Muscle of back (tissue), 13 donors: ENCODE results near the gene UBAP2L. TPM values are rescaled to one million over a fixed set of nuclear protein-coding genes. Genes with fewer than 3 reads are reported as not detected.
A peak's percentile ranks its signal among the peaks of the same experiment; 100 is the strongest.

Source experiments
- DNase-seq, 3 donors: peaks; one replicate each; pipeline versions ENCODE4 v3.0.0 to v3.0.0-alpha.2; 2013
- long read RNA-seq, 9 donors: transcript quantifications; one replicate each; lab custom pipeline, GENCODE V29; 2026
- polyA plus RNA-seq, 10 donors: library from polyadenylated mRNA; unstranded; fragments of 120-200 nt; gene quantifications; one replicate each; pipeline ENCODE4 v1.2.1, GENCODE V29; 2013; ENCODE audit not compliant: insufficient read length in 10 of 10

UBAP2L gene
- 100 to 1,000 TPM in 8 of 10 donors, 10 to 100 TPM in 2; 94.8 to 131 (median 111) TPM for polyA plus RNA-seq
- long read RNA-seq, donor 1, partial matches to known transcripts, result 35 of 36 reads
- long read RNA-seq, donor 1, other reads (novel, unspliced or antisense), result 0 of 36 reads
- long read RNA-seq, donor 2, partial matches to known transcripts, result 7 of 9 reads
- long read RNA-seq, donor 2, other reads (novel, unspliced or antisense), result 0 of 9 reads
- long read RNA-seq, donor 3, result 0 reads
- long read RNA-seq, donor 4, partial matches to known transcripts, result 29 of 29 reads
- long read RNA-seq, donor 4, other reads (novel, unspliced or antisense), result 0 of 29 reads
- long read RNA-seq, donor 5, partial matches to known transcripts, result 48 of 55 reads
- long read RNA-seq, donor 5, other reads (novel, unspliced or antisense), result 0 of 55 reads
- long read RNA-seq, donor 6, partial matches to known transcripts, result 57 of 57 reads
- long read RNA-seq, donor 6, other reads (novel, unspliced or antisense), result 0 of 57 reads
- long read RNA-seq, donor 7, partial matches to known transcripts, result 50 of 52 reads
- long read RNA-seq, donor 7, other reads (novel, unspliced or antisense), result 0 of 52 reads
- long read RNA-seq, donor 8, partial matches to known transcripts, result 15 of 16 reads
- long read RNA-seq, donor 8, other reads (novel, unspliced or antisense), result 0 of 16 reads
- long read RNA-seq, donor 9, result 0 reads

- peak; percentile 100 for DNase-seq
These were observed at the start of gene UBAP2L for GRCh38 chr1:154220071-154220969. Gene UBAP2L (plus strand): TSS chr1:154220955. CDS start chr1:154225124, 4,169 bp downstream.

GRCh38 chr1:154171223-154171583 lies 49.6 kb upstream of the UBAP2L start:
- no peak for DNase-seq

GRCh38 chr1:154171880-154172279 lies 48.9 kb upstream of the UBAP2L start:
- no peak for DNase-seq

GRCh38 chr1:154174654-154175053 lies 46.1 kb upstream of the UBAP2L start:
- DNase-seq, result no peak

GRCh38 chr1:154176337-154176736 lies 44.4 kb upstream of the UBAP2L start:
- DNase-seq, result peak; percentile 51 to 73 (median 62)

- no peak for DNase-seq
These were observed 42.7 kb upstream of the UBAP2L start for GRCh38 chr1:154178013-154178412.

- no peak for DNase-seq
These were observed 41.6 kb upstream of the UBAP2L start for GRCh38 chr1:154178911-154179811.

- no peak for DNase-seq
These were observed 40.6 kb upstream of the UBAP2L start for GRCh38 chr1:154179946-154180687.

- no peak for DNase-seq
These were observed 38.8 kb upstream of the UBAP2L start for GRCh38 chr1:154181944-154182343.

- DNase-seq, result peak; percentile 36 to 82 (median 70)
These were observed 38.3 kb upstream of the UBAP2L start for GRCh38 chr1:154182344-154183045.

- peak; percentile 94 to 97 (median 95) for DNase-seq
These were observed 37.5 kb upstream of the UBAP2L start for GRCh38 chr1:154183046-154183915.

GRCh38 chr1:154186177-154186576 lies 34.6 kb upstream of the UBAP2L start:
- DNase-seq, result no peak

- DNase-seq, result no peak
These were observed 33.8 kb upstream of the UBAP2L start for GRCh38 chr1:154186852-154187501.

- no peak for DNase-seq
These were observed 30.2 kb upstream of the UBAP2L start for GRCh38 chr1:154190550-154190949.

- peak in 1 of 3 donors; percentile 39 for DNase-seq
These were observed 28.7 kb upstream of the UBAP2L start, which contains the start of gene TPM3 for GRCh38 chr1:154191990-154192461. Gene TPM3 (minus strand): TSS chr1:154192100. CDS start chr1:154192018, 82 bp downstream.

- no peak for DNase-seq
These were observed 28.3 kb upstream of the UBAP2L start for GRCh38 chr1:154192476-154192875.

- DNase-seq, result no peak
These were observed 26.9 kb upstream of the UBAP2L start for GRCh38 chr1:154193821-154194220.
